Right lobe of liver (tissue), 4 donors: Measurements from ENCODE around the gene SERPINA4.

ENCODE experiments used
- CTCF ChIP-seq, 4 donors: fragments of 200-600 bp in 3 of 4; fragments of 450-650 bp in 1 of 4; IDR thresholded peaks; one replicate each; pipeline versions ENCODE4 v1.5.1 to v1.8.0; 2016 to 2022; ENCODE audit warnings: antibody characterized with exemption in 4 of 4, mild to moderate bottlenecking in 2 of 4
- POLR2A ChIP-seq: fragments of 450-650 bp; IDR thresholded peaks from one replicate; pipeline ENCODE4 v1.6.1; 2017; ENCODE audit warnings: antibody characterized with exemption, mild to moderate bottlenecking
- donor health status: DM: no; HTN: no; CAD: no.
- donor health status: DM: no; HTN: no; CAD: no.
- donor health status: DM: no; HTN: yes; CAD: no.

GRCh38 chr14:94543449-94544124, 17.7 kb upstream of the SERPINA4 start:
- TF ChIP-seq CTCF (IDR thresholded peaks at IDR 0.05) (no peak), POLR2A (no peak)
